ENCODE measurements around the gene TYR. TPM values are rescaled to one million over a fixed set of nuclear protein-coding genes. Genes with fewer than 3 reads are reported as not detected.
"Not testable (repeated sequence)": the region's sequence is repeated elsewhere in the genome, so short reads cannot be mapped to it uniquely, and the experiment has no call there.

The TYR gene
- total RNA-seq, 2 experiments from 2014 or later = not detected

DNA sequence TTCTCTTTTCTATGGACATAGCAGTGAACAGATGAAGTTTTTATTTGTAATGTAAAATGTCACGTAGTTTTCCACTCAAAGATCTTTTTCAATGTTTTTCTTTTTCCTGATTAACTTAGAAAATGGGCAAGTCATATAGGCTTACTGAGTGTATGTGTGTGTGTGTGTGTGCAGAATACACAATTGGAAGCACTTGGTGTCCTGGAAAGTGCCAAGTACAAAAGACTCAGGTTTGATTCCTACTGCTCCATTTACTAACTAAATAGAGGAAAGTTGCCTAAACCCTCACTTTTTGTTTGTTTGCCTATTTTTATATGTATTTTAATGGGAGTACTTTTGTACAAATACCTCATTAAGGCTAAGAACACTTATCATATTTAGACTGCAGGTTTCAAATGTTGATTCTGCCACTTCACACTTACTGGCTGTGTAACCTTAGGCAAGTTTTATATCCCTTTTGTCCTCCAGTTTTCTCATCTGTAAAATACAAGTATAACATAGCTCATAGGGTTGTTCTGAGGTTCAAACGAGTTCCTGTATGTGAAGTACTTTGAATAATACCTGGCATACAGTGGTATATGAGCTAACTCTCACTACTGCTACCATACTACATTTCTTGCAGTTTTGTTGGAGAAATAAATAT lies 90.1 kb downstream of the TYR start:
- Histone ChIP-seq H3K9me2 (ENCODE audit: insufficient read depth, low read length) (no peaks in the 10 kb centered on the region), H3K4me2 (ENCODE audit: low read length) (no peak overlapping the region), H3K9me3 (ENCODE audit: low read length) (no peaks in the 10 kb centered on the region), H3K4me1 (ENCODE audit: insufficient read depth, low read length, poor library complexity, severe bottlenecking) (no peaks in the 10 kb centered on the region), H3K27ac (ENCODE audit: low read depth, low read length, poor library complexity, severe bottlenecking) (no peak overlapping the region), H4K20me1 (ENCODE audit: insufficient read depth, low read length) (no peaks in the 10 kb centered on the region), H2AFZ (ENCODE audit: low read length) (no peak overlapping the region), H3K4me3 (ENCODE audit: low read depth, low read length, poor library complexity, severe bottlenecking) (no peak overlapping the region), H3K79me2 (ENCODE audit: insufficient read depth, low read depth, low read length) (no peaks in the 10 kb centered on the region), H3K36me3 (ENCODE audit: insufficient read depth, low read length) (no peaks in the 10 kb centered on the region)
- DNase-seq (ENCODE audit: low spot score) = no peak
- POLR2A ChIA-PET = no interaction called here
- TF ChIP-seq, protein P1, sequence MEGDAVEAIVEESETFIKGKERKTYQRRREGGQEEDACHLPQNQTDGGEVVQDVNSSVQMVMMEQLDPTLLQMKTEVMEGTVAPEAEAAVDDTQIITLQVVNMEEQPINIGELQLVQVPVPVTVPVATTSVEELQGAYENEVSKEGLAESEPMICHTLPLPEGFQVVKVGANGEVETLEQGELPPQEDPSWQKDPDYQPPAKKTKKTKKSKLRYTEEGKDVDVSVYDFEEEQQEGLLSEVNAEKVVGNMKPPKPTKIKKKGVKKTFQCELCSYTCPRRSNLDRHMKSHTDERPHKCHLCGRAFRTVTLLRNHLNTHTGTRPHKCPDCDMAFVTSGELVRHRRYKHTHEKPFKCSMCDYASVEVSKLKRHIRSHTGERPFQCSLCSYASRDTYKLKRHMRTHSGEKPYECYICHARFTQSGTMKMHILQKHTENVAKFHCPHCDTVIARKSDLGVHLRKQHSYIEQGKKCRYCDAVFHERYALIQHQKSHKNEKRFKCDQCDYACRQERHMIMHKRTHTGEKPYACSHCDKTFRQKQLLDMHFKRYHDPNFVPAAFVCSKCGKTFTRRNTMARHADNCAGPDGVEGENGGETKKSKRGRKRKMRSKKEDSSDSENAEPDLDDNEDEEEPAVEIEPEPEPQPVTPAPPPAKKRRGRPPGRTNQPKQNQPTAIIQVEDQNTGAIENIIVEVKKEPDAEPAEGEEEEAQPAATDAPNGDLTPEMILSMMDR (conservative IDR thresholded peaks at IDR 0.05; ENCODE audit: low read length) = no peak
- no peak for TF ChIP-seq EZH2phosphoT487 (IDR thresholded peaks at IDR 0.05; ENCODE audit: borderline replicate concordance, low read depth, low read length)
- intact Hi-C loops (cut with micrococcal nuclease; ENCODE audit: unreplicated experiment) = no loop called here
- no TSS peak for BruUV-seq (replicated peaks)
- CTCF ChIA-PET (ENCODE audit: unreplicated experiment) = no interaction called here

DNA sequence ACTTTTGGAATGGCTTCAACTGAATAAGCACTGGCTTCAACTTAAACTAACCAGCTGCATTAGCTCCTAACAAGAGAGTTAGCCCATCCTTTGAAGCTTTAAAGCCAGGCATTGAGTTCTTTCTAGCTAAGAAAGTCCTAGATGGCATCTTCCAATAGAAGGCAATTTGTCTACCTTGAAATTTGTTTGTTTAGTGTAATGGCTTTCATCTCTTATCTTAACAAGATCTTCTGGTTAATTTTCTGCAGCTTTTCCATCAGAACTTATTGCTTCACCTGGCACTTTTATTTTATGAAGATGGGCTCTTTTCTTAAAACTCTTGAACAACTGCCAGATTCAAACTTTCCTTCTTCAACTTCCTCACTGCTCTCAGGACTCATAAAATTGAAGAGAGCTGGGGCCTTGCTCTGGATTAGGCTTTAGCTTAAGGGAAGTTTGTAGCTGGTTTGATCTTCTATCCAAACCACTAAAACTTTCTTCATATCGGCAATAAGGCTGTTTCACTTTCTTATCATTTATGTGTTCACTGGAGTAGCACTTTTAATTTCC lies 94.9 kb downstream of the TYR start:
- CTCF ChIA-PET (ENCODE audit: unreplicated experiment); BruUV-seq (replicated peaks); H3K9me2 ChIP-seq (ENCODE audit: insufficient read depth, low read length); intact Hi-C loops (cut with micrococcal nuclease; ENCODE audit: unreplicated experiment); H3K4me1 ChIP-seq (ENCODE audit: insufficient read depth, low read length, poor library complexity, severe bottlenecking); H3K4me3 ChIP-seq (ENCODE audit: low read depth, low read length, poor library complexity, severe bottlenecking); DNase-seq (ENCODE audit: low spot score); POLR2A ChIA-PET; H3K4me2 ChIP-seq (ENCODE audit: low read length); H3K27ac ChIP-seq (ENCODE audit: low read depth, low read length, poor library complexity, severe bottlenecking); H3K79me2 ChIP-seq (ENCODE audit: insufficient read depth, low read depth, low read length); H4K20me1 ChIP-seq (ENCODE audit: insufficient read depth, low read length); H3K36me3 ChIP-seq (ENCODE audit: insufficient read depth, low read length); H3K9me3 ChIP-seq (ENCODE audit: low read length); H2AFZ ChIP-seq (ENCODE audit: low read length): not testable (repeated sequence)

DNA sequence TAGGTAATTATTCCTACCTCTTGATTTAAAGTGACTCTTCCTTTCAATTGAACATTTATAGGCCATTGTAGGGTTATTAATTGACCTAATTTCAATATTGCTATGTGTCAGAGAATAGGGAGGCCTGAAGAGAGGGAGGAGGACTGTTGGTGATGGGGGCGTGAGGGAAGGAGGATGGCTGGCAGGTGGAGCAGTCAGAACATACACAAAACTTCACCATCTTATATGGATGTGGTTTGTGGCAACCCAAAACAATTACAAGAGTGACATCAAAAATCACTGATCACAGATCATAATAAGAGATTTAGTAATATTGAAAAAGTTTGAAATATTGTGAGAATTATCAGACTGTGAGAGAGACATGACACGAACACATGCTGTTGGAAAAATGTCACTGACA lies 95.5 kb downstream of the TYR start:
- H2AFZ ChIP-seq (ENCODE audit: low read length); H3K4me3 ChIP-seq (ENCODE audit: low read depth, low read length, poor library complexity, severe bottlenecking); H3K4me2 ChIP-seq (ENCODE audit: low read length); H3K79me2 ChIP-seq (ENCODE audit: insufficient read depth, low read depth, low read length); POLR2A ChIA-PET; H3K9me2 ChIP-seq (ENCODE audit: insufficient read depth, low read length); intact Hi-C loops (cut with micrococcal nuclease; ENCODE audit: unreplicated experiment); H3K4me1 ChIP-seq (ENCODE audit: insufficient read depth, low read length, poor library complexity, severe bottlenecking); BruUV-seq (replicated peaks); CTCF ChIA-PET (ENCODE audit: unreplicated experiment); H4K20me1 ChIP-seq (ENCODE audit: insufficient read depth, low read length); H3K9me3 ChIP-seq (ENCODE audit: low read length); DNase-seq (ENCODE audit: low spot score); H3K27ac ChIP-seq (ENCODE audit: low read depth, low read length, poor library complexity, severe bottlenecking); H3K36me3 ChIP-seq (ENCODE audit: insufficient read depth, low read length): not testable (repeated sequence)

DNA sequence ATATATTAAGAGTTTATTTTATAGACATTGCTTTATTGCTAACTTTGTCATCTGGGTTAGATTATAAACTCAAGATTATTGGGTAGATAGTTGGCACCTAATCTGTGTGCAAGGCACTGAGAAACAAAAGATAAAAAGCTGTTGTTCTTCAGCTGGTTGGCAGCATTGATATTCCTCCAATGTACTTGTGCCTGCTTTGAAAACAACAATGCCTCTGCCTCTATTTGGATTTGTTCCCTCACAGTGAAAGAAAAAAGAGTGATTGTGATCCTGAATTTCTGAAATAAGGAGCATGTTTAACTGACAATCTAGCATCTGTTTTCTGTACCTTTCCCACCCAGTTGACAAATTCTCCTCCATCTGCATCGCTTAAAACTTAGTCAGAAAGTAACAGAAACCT lies 98.3 kb downstream of the TYR start:
- no peaks in the 10 kb centered on the region for H4K20me1 ChIP-seq (ENCODE audit: insufficient read depth, low read length)
- TF ChIP-seq, protein P1 (conservative IDR thresholded peaks at IDR 0.05; ENCODE audit: low read length) = no peak
- TF ChIP-seq EZH2phosphoT487 (IDR thresholded peaks at IDR 0.05; ENCODE audit: borderline replicate concordance, low read depth, low read length) = no peak

More for the DNA sequence above, 98.3 kb downstream of the TYR start:
- ChIA-PET POLR2A (no interaction called here), CTCF (ENCODE audit: unreplicated experiment) (no interaction called here)
- Histone ChIP-seq H2AFZ (ENCODE audit: low read length) (no peak overlapping the region), H3K4me2 (ENCODE audit: low read length) (no peak overlapping the region), H3K9me3 (ENCODE audit: low read length) (no peaks in the 10 kb centered on the region), H3K36me3 (ENCODE audit: insufficient read depth, low read length) (no peaks in the 10 kb centered on the region), H3K79me2 (ENCODE audit: insufficient read depth, low read depth, low read length) (no peaks in the 10 kb centered on the region), H3K27ac (ENCODE audit: low read depth, low read length, poor library complexity, severe bottlenecking) (no peak overlapping the region), H3K4me1 (ENCODE audit: insufficient read depth, low read length, poor library complexity, severe bottlenecking) (no peaks in the 10 kb centered on the region), H3K9me2 (ENCODE audit: insufficient read depth, low read length) (no peaks in the 10 kb centered on the region), H3K4me3 (ENCODE audit: low read depth, low read length, poor library complexity, severe bottlenecking) (no peak overlapping the region)
- intact Hi-C loops (cut with micrococcal nuclease; ENCODE audit: unreplicated experiment) = no loop called here
- BruUV-seq (replicated peaks) = no TSS peak
- DNase-seq (ENCODE audit: low spot score) = no peak

All from OCI-LY7 (cell line).